B cell (primary cell): Measurements from ENCODE around the gene LMO1. TPM values are rescaled to one million over a fixed set of nuclear protein-coding genes. Genes with fewer than 3 reads are reported as not detected.

Experiments
- ATAC-seq: fragments of 200-7000 bp; cut with Tn5 transposase; one replicate; pipeline ENCODE4 v1.10.0; 2021; ENCODE audit warnings: low read depth, mild to moderate bottlenecking, moderate number of reproducible peaks, moderate library complexity
- CTCF ChIA-PET: fragments of 350-600 bp; sonication (Branson Sonifier 250); formaldehyde crosslinking; loops from one replicate; lab custom pipeline; 2021; ENCODE audit warnings: antibody characterized with exemption, inconsistent platforms; lab: Charles Lee
- POLR2A ChIA-PET: fragments of 350-600 bp; sonication (Branson Sonifier 250); formaldehyde crosslinking; loops from one replicate; lab custom pipeline; 2021; ENCODE audit warnings: antibody characterized with exemption; lab: Charles Lee
- DNase-seq: peaks from one replicate; pipeline ENCODE4 v3.0.0; 2013
- H2AFZ ChIP-seq: 2 replicates; pipeline ENCODE4 v1.6.1; 2012; ENCODE audit warnings: mild to moderate bottlenecking, low read depth, low read length; ENCODE audit not compliant: insufficient read depth, poor library complexity, severe bottlenecking
- H3K27ac ChIP-seq, 2 donors: 1 replicate in 1 of 2; 2 replicates in 1 of 2; pipeline ENCODE4 v1.5.1; 2012 to 2013; ENCODE audit warnings: low read length in 2 of 2, mild to moderate bottlenecking in 2 of 2, moderate library complexity in 1 of 2
- H3K27me3 ChIP-seq, 4 experiments: fragments of 200-600 bp in 1 of 4; sonication (generic) in 1 of 4; replicated peaks in 1 of 4; 1 replicate in 2 of 4; 2 replicates in 2 of 4; pipeline versions ENCODE4 v1.6.1 to v1.7.0; 2013 to 2016; ENCODE audit warnings: low read length in 3 of 4, mild to moderate bottlenecking in 2 of 4, mixed read lengths in 1 of 4, moderate library complexity in 1 of 4; ENCODE audit not compliant: insufficient read depth in 4 of 4, control insufficient read depth in 3 of 4; ENCODE audit errors: control extremely low read depth in 1 of 4
- H3K36me3 ChIP-seq, 2 experiments: replicated peaks in 1 of 2; 1 replicate in 1 of 2; 2 replicates in 1 of 2; pipeline versions ENCODE4 v1.6.1 to v1.7.1; 2013; ENCODE audit warnings: low read length in 1 of 2; ENCODE audit not compliant: insufficient read depth in 2 of 2, control insufficient read depth in 1 of 2; ENCODE audit errors: control extremely low read depth in 1 of 2, extremely low read depth in 1 of 2
- H3K4me1 ChIP-seq, 2 donors: fragments of 200-600 bp in 1 of 2; sonication (generic) in 1 of 2; 1 replicate in 1 of 2; 2 replicates in 1 of 2; pipeline versions ENCODE4 v1.5.1 to v1.6.1; 2013 to 2017; ENCODE audit warnings: low read length in 2 of 2; ENCODE audit not compliant: control insufficient read depth in 2 of 2, insufficient read depth in 2 of 2
- H3K4me2 ChIP-seq: replicated peaks from 2 replicates; pipeline ENCODE3; 2012; ENCODE audit warnings: mild to moderate bottlenecking, low read depth, low read length; ENCODE audit not compliant: poor library complexity, severe bottlenecking
- H3K4me3 ChIP-seq, 5 experiments: fragments of 200-600 bp in 1 of 5; sonication (generic) in 1 of 5; 1 replicate in 3 of 5; 2 replicates in 2 of 5; pipeline versions ENCODE4 v1.5.1 to v1.7.0; 2011 to 2016; ENCODE audit warnings: low read length in 4 of 5, mild to moderate bottlenecking in 4 of 5, low read depth in 2 of 5, control low read depth in 1 of 5, moderate library complexity in 1 of 5; ENCODE audit not compliant: insufficient read depth in 1 of 5; ENCODE audit errors: control extremely low read depth in 1 of 5, extremely low read depth in 1 of 5
- H3K79me2 ChIP-seq: fragments of 200-600 bp; sonication (generic); one replicate; pipeline ENCODE4 v1.6.0; 2016; ENCODE audit warnings: low read length; ENCODE audit not compliant: control insufficient read depth, insufficient read depth
- H3K9ac ChIP-seq: fragments of 200-600 bp; sonication (generic); 2 replicates; pipeline ENCODE4 v1.6.1; 2017; ENCODE audit warnings: mild to moderate bottlenecking, low read length, moderate library complexity
- H3K9me3 ChIP-seq, 3 donors: one replicate each; pipeline versions ENCODE4 v1.6.1 to v1.7.1; 2013; ENCODE audit warnings: low read length in 2 of 3; ENCODE audit not compliant: control insufficient read depth in 2 of 3, insufficient read depth in 1 of 3; ENCODE audit errors: control extremely low read depth in 1 of 3
- H4K20me1 ChIP-seq: 2 replicates; pipeline ENCODE4 v1.6.0; 2012; ENCODE audit warnings: mild to moderate bottlenecking, low read length; ENCODE audit not compliant: insufficient read depth, control insufficient read depth, poor library complexity, severe bottlenecking
- H3K27ac Mint-ChIP-seq: one replicate; pipeline ENCODE4 v1.8.0; 2021; ENCODE audit warnings: mixed read lengths
- H3K27me3 Mint-ChIP-seq: one replicate; pipeline ENCODE4 v1.8.0; 2021; ENCODE audit warnings: mixed read lengths
- H3K4me1 Mint-ChIP-seq: one replicate; pipeline ENCODE4 v1.8.0; 2021; ENCODE audit warnings: mixed read lengths
- H3K4me3 Mint-ChIP-seq: one replicate; pipeline ENCODE4 v1.8.0; 2021; ENCODE audit warnings: mixed read lengths
- H3K9me3 Mint-ChIP-seq: one replicate; pipeline ENCODE4 v1.8.0; 2022; ENCODE audit warnings: mixed read lengths; ENCODE audit not compliant: insufficient read depth
- CTCF ChIP-seq: fragments of 200-600 bp; IDR thresholded peaks from one replicate; pipeline ENCODE4 v1.8.0; 2022; ENCODE audit warnings: antibody characterized with exemption, mild to moderate bottlenecking
- EZH2 ChIP-seq: IDR thresholded peaks from 2 replicates; pipeline ENCODE4 v1.6.1; 2012; ENCODE audit warnings: borderline replicate concordance, low read depth, mild to moderate bottlenecking, moderate library complexity, low read length; ENCODE audit not compliant: insufficient read depth, poor library complexity, severe bottlenecking
- WGBS: methylation state at CpG from one replicate; pipeline ENCODE4 v1.1.5; 2013; ENCODE audit warnings: missing lambda C conversion rate; ENCODE audit not compliant: insufficient coverage; 5-methylcytosine and 5-hydroxymethylcytosine counted together
- intact Hi-C: fragments of 100-400 bp; cut with micrococcal nuclease; formaldehyde crosslinking; loops from one replicate; pipeline ENCODE4 v1.10.0; 2022
- polyA plus RNA-seq: library from polyadenylated mRNA; depleted of rRNA; stranded (reverse); fragments of >200 nt; gene quantifications from 2 replicates; pipeline ENCODE4 v1.2.3, GENCODE V29; 2012
- total RNA-seq, 2 donors: library from RNA; stranded (reverse); fragments of 120-200 nt in 1 of 2; gene quantifications; 1 replicate in 1 of 2; 2 replicates in 1 of 2; pipeline versions ENCODE4 v1.2.3 to v1.2.4, GENCODE V29; 2013 to 2022

The LMO1 gene
- total and polyA plus RNA-seq, 2 donors (not counting 1 experiment from before 2014, with no cell fraction given), result 0.22 TPM; not detected in 1

- Histone ChIP-seq H4K20me1 (no peaks in the 10 kb centered on the region), H3K79me2 (no peaks in the 10 kb centered on the region), H3K27ac (no peak overlapping the region), H3K9me3 (no peaks in the 10 kb centered on the region), H3K36me3 (no peaks in the 10 kb centered on the region), H2AFZ (no peak overlapping the region), H3K4me3 (no peak overlapping the region), H3K27me3 (peaks cover 0 to 1% (median 0%) of the 10 kb centered on the region in 4 experiments), H3K4me1 (no peaks in the 10 kb centered on the region), H3K9ac (no peak overlapping the region), H3K4me2 (no peak overlapping the region)
- H3K4me1 Mint-ChIP-seq, result no peaks in the 10 kb centered on the region
- H3K27ac Mint-ChIP-seq, result no peak overlapping the region
- no peak for TF ChIP-seq CTCF
- no peak for TF ChIP-seq EZH2
- 100% methylated on average over 1 of the region's 3 CpGs for WGBS
- intact Hi-C loops, result no loop called here
- ATAC-seq (no peak), DNase-seq (no peak)
- ChIA-PET POLR2A (no interaction called here), CTCF (no interaction called here)
- H3K27me3 Mint-ChIP-seq, result peaks cover 7% of the 10 kb centered on the region
- no peaks in the 10 kb centered on the region for H3K9me3 Mint-ChIP-seq
- H3K4me3 Mint-ChIP-seq, result no peak overlapping the region
Measured at GRCh38 chr11:8289492-8289918, 25.8 kb upstream of the LMO1 start.

GRCh38 chr11:8288824-8289491 lies 25.3 kb upstream of the LMO1 start:
- H3K9ac ChIP-seq, result no peak overlapping the region
- H3K36me3 ChIP-seq, result no peaks in the 10 kb centered on the region
- Mint-ChIP-seq H3K9me3 (no peaks in the 10 kb centered on the region), H3K4me1 (no peaks in the 10 kb centered on the region), H3K4me3 (no peak overlapping the region), H3K27ac (no peak overlapping the region), H3K27me3 (peaks cover 8% of the 10 kb centered on the region)
- intact Hi-C loops, result no loop called here
- no peak overlapping the region for H3K4me2 ChIP-seq
- H2AFZ ChIP-seq, result no peak overlapping the region
- H3K79me2 ChIP-seq, result no peaks in the 10 kb centered on the region
- H3K9me3 ChIP-seq, result no peaks in the 10 kb centered on the region
- TF ChIP-seq CTCF (no peak), EZH2 (no peak)
- no peak overlapping the region for H3K27ac ChIP-seq
- POLR2A ChIA-PET, result no interaction called here
- H3K4me1 ChIP-seq, result no peaks in the 10 kb centered on the region
- CTCF ChIA-PET, result no interaction called here
- no peak for DNase-seq
- ATAC-seq, result no peak
- 95% methylated on average over 8 of the region's 13 CpGs for WGBS
- peaks cover 0 to 4% (median under 1%) of the 10 kb centered on the region in 4 experiments for H3K27me3 ChIP-seq
- H4K20me1 ChIP-seq, result no peaks in the 10 kb centered on the region
- H3K4me3 ChIP-seq, result no peak overlapping the region
